Measurements from ENCODE around the gene ATG4C.

The ATG4C gene

GRCh38 chr1:62884156-62884740, 100.3 kb downstream of the ATG4C start:
- Histone ChIP-seq H3K27ac (ENCODE audit: low read length) (no peak overlapping the region), H3K9ac (ENCODE audit: low read depth, low read length) (no peak overlapping the region), H3K36me3 (ENCODE audit: insufficient read depth, low read length) (no peaks in the 10 kb centered on the region), H3K4me1 (ENCODE audit: insufficient read depth, low read length) (no peaks in the 10 kb centered on the region), H3K79me2 (ENCODE audit: insufficient read depth, low read length) (no peaks in the 10 kb centered on the region), H3K4me2 (ENCODE audit: insufficient read depth, low read length) (no peak overlapping the region), H3K9me3 (ENCODE audit: insufficient read depth, low read length, severe bottlenecking) (no peaks in the 10 kb centered on the region), H4K20me1 (ENCODE audit: insufficient read depth, low read length) (no peaks in the 10 kb centered on the region), H3K27me3 (ENCODE audit: insufficient read depth, low read length, poor library complexity) (peaks cover 21% of the 10 kb centered on the region), H2AFZ (ENCODE audit: low read depth, low read length) (no peak overlapping the region), H3K4me3 (ENCODE audit: low read depth in 1 of 2, low read length in 2 of 2) (no peak overlapping the region)
- TF ChIP-seq CTCF (IDR thresholded peaks at IDR 0.05; ENCODE audit: borderline replicate concordance, extremely low read depth, low read length, poor library complexity, severe bottlenecking) (no peak), EZH2 (IDR thresholded peaks at IDR 0.05; ENCODE audit: borderline replicate concordance, low read depth, low read length, severe bottlenecking) (no peak)
- DNase-seq: no peak
- ATAC-seq (ENCODE audit: insufficient read depth, low read depth): no peak

GRCh38 chr1:62887799-62888507, 104.0 kb downstream of the ATG4C start:
- H4K20me1 ChIP-seq (ENCODE audit: insufficient read depth, low read length): no peaks in the 10 kb centered on the region
- no peaks in the 10 kb centered on the region for H3K4me1 ChIP-seq (ENCODE audit: insufficient read depth, low read length)
- H3K79me2 ChIP-seq (ENCODE audit: insufficient read depth, low read length): no peaks in the 10 kb centered on the region
- no peak for DNase-seq
- H2AFZ ChIP-seq (ENCODE audit: low read depth, low read length): no peak overlapping the region
- H3K9ac ChIP-seq (ENCODE audit: low read depth, low read length): no peak overlapping the region
- H3K4me3 ChIP-seq (ENCODE audit: low read depth in 1 of 2, low read length in 2 of 2): no peak overlapping the region
- H3K4me2 ChIP-seq (ENCODE audit: insufficient read depth, low read length): no peak overlapping the region
- no peak overlapping the region for H3K27ac ChIP-seq (ENCODE audit: low read length)
- ATAC-seq (ENCODE audit: insufficient read depth, low read depth): no peak
- TF ChIP-seq CTCF (IDR thresholded peaks at IDR 0.05; ENCODE audit: borderline replicate concordance, extremely low read depth, low read length, poor library complexity, severe bottlenecking) (no peak), EZH2 (IDR thresholded peaks at IDR 0.05; ENCODE audit: borderline replicate concordance, low read depth, low read length, severe bottlenecking) (no peak)
- peaks cover 14% of the 10 kb centered on the region for H3K27me3 ChIP-seq (ENCODE audit: insufficient read depth, low read length, poor library complexity)
- H3K36me3 ChIP-seq (ENCODE audit: insufficient read depth, low read length): no peaks in the 10 kb centered on the region
- no peaks in the 10 kb centered on the region for H3K9me3 ChIP-seq (ENCODE audit: insufficient read depth, low read length, severe bottlenecking)

- Histone ChIP-seq H2AFZ (ENCODE audit: low read depth, low read length) (no peak overlapping the region), H3K4me3 (ENCODE audit: low read depth in 1 of 2, low read length in 2 of 2) (no peak overlapping the region), H3K27ac (ENCODE audit: low read length) (no peak overlapping the region), H4K20me1 (ENCODE audit: insufficient read depth, low read length) (no peaks in the 10 kb centered on the region), H3K4me1 (ENCODE audit: insufficient read depth, low read length) (no peaks in the 10 kb centered on the region), H3K4me2 (ENCODE audit: insufficient read depth, low read length) (no peak overlapping the region), H3K9ac (ENCODE audit: low read depth, low read length) (no peak overlapping the region), H3K9me3 (ENCODE audit: insufficient read depth, low read length, severe bottlenecking) (no peaks in the 10 kb centered on the region), H3K27me3 (ENCODE audit: insufficient read depth, low read length, poor library complexity) (peaks cover 14% of the 10 kb centered on the region), H3K36me3 (ENCODE audit: insufficient read depth, low read length) (no peaks in the 10 kb centered on the region), H3K79me2 (ENCODE audit: insufficient read depth, low read length) (no peaks in the 10 kb centered on the region)
- no peak for ATAC-seq (ENCODE audit: insufficient read depth, low read depth)
- no peak for DNase-seq
- TF ChIP-seq EZH2 (IDR thresholded peaks at IDR 0.05; ENCODE audit: borderline replicate concordance, low read depth, low read length, severe bottlenecking) (no peak), CTCF (IDR thresholded peaks at IDR 0.05; ENCODE audit: borderline replicate concordance, extremely low read depth, low read length, poor library complexity, severe bottlenecking) (no peak)
Observed at GRCh38 chr1:62891956-62892562, 108.1 kb downstream of the ATG4C start.

Data from DND-41 (cell line).